MCF 10A (cell line): ENCODE data around the gene KCMF1. TPM values are rescaled to one million over a fixed set of nuclear protein-coding genes. Genes with fewer than 3 reads are reported as not detected.

Experiments
- BruUV-seq: library from RNA; stranded (reverse); fragments of 400-500 nt; replicated peaks from 2 replicates; lab custom pipeline; 2021; lab: Mats Ljungman, UMichigan
- CTCF ChIA-PET: fragments of 300-600 bp; sonication (Branson Sonifier 250); formaldehyde crosslinking; extraction: SDS; loops from one replicate; lab custom pipeline; 2021; ENCODE audit warnings: antibody characterized with exemption, inconsistent platforms; lab: Yijun Ruan, JAX
- POLR2A ChIA-PET: fragments of 300-600, 350-650 bp; sonication (Branson Sonifier 250); formaldehyde crosslinking; extraction: SDS; loops from one replicate; lab custom pipeline; 2020; ENCODE audit warnings: antibody characterized with exemption, inconsistent platforms; lab: Yijun Ruan, JAX
- DNase-seq: peaks from one replicate; pipeline ENCODE4 v3.0.0-alpha.2; 2018; ENCODE audit not compliant: unreplicated experiment
- H3K27ac Mint-ChIP-seq: one replicate; pipeline ENCODE4 v1.8.0; 2022; ENCODE audit warnings: mild to moderate bottlenecking, low read depth, mixed read lengths; ENCODE audit not compliant: unreplicated experiment
- H3K27me3 Mint-ChIP-seq: one replicate; pipeline ENCODE4 v1.8.0; 2022; ENCODE audit warnings: mixed read lengths; ENCODE audit not compliant: insufficient read depth, unreplicated experiment
- H3K36me3 Mint-ChIP-seq: one replicate; pipeline ENCODE4 v1.8.0; 2022; ENCODE audit warnings: mild to moderate bottlenecking, moderate library complexity, mixed read lengths; ENCODE audit not compliant: insufficient read depth, unreplicated experiment
- H3K4me1 Mint-ChIP-seq: one replicate; pipeline ENCODE4 v1.8.0; 2022; ENCODE audit warnings: mixed read lengths; ENCODE audit not compliant: insufficient read depth, unreplicated experiment
- H3K4me3 Mint-ChIP-seq: one replicate; pipeline ENCODE4 v1.8.0; 2022; ENCODE audit warnings: mild to moderate bottlenecking, moderate library complexity, mixed read lengths; ENCODE audit not compliant: unreplicated experiment
- H3K9me3 Mint-ChIP-seq: one replicate; pipeline ENCODE4 v1.8.0; 2022; ENCODE audit warnings: mixed read lengths; ENCODE audit not compliant: unreplicated experiment
- CTCF ChIP-seq: fragments of 200-600 bp; IDR thresholded peaks from one replicate; pipeline ENCODE4 v1.8.0; 2022; ENCODE audit warnings: antibody characterized with exemption, mild to moderate bottlenecking; ENCODE audit not compliant: unreplicated experiment
- intact Hi-C: fragments of 100-400 bp; cut with micrococcal nuclease; formaldehyde crosslinking; loops from 2 replicates; pipeline ENCODE4 v1.14.1; 2022
- total RNA-seq: library from RNA; stranded (reverse); gene quantifications from 2 replicates; pipeline ENCODE4 v1.2.3, GENCODE V29; 2022

Gene KCMF1
- total RNA-seq, 1 experiment from 2014 or later, result 170 TPM

GRCh38 chr2:85073033-85073432, 102.1 kb downstream of the KCMF1 start:
- no TSS peak for BruUV-seq
- no peak overlapping the region for H3K27ac Mint-ChIP-seq
- no peak for DNase-seq
- ChIA-PET CTCF (interaction anchor here (0.7 to 2.8 kb wide), 2 partner anchors 164 to 212 kb away, joined by 3 to 11 read pairs; no protein-coding TSS in a partner anchor), POLR2A (interaction anchor here (0.9 to 1.8 kb wide), 2 partner anchors 212 to 216 kb away, joined by 3 to 5 read pairs; no protein-coding TSS in a partner anchor)
- no peak for TF ChIP-seq CTCF
- no peaks in the 10 kb centered on the region for H3K4me1 Mint-ChIP-seq
- no peak overlapping the region for H3K4me3 Mint-ChIP-seq
- no peaks in the 10 kb centered on the region for H3K9me3 Mint-ChIP-seq
- peaks cover 24% of the 10 kb centered on the region for H3K27me3 Mint-ChIP-seq
- peaks cover 6% of the 10 kb centered on the region for H3K36me3 Mint-ChIP-seq
- intact Hi-C loops, result no loop called here

DNA sequence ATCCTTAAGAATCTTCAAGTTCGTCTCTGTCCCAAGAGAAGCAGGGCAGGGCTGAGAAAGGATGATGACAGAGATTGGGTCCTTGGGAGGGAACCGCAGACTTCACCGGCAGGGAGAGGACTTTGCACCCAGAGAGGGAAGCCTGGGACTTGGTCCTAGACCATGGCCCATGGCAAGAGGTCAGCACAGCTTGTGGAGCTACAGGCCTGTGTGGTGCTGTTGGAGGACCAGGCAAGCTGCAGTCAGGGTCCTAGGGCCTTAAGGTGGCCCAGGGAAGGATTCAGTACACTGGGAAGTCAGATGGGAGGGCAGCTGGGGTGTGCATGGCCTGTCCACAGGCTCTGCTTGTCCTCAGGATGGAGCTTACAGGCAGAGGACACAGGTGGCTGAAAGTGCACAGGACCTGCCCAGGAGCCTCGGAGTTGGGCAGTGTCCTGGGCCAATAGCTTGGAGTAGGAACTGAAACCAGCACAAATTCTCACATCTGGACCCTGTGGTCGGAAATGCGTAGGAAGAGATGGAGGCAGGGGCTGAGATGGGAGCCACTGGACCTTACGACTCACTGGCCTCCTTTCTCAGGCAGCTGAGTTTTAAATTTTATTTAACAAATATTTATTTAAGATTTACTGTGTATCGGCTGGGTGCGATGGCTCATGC, 105.8 kb downstream of the KCMF1 start:
- no peak for TF ChIP-seq CTCF
- no peak overlapping the region for H3K4me3 Mint-ChIP-seq
- no peak overlapping the region for H3K27ac Mint-ChIP-seq
- CTCF ChIA-PET, result interaction anchor here (0.7 to 3.7 kb wide), 3 partner anchors 10 to 223 kb away, joined by 4 to 32 read pairs (median 25); no protein-coding TSS in a partner anchor
- POLR2A ChIA-PET, result interaction anchor here (0.5 to 1.5 kb wide), 3 partner anchors 14 to 83 kb away, joined by 3 to 5 read pairs (median 3); no protein-coding TSS in a partner anchor
- no peaks in the 10 kb centered on the region for H3K4me1 Mint-ChIP-seq
- intact Hi-C loops, result no loop called here
- peaks cover 7% of the 10 kb centered on the region for H3K9me3 Mint-ChIP-seq
- peaks cover 6% of the 10 kb centered on the region for H3K36me3 Mint-ChIP-seq
- peaks cover 24% of the 10 kb centered on the region for H3K27me3 Mint-ChIP-seq
- no peak for DNase-seq
- no TSS peak for BruUV-seq

DNA sequence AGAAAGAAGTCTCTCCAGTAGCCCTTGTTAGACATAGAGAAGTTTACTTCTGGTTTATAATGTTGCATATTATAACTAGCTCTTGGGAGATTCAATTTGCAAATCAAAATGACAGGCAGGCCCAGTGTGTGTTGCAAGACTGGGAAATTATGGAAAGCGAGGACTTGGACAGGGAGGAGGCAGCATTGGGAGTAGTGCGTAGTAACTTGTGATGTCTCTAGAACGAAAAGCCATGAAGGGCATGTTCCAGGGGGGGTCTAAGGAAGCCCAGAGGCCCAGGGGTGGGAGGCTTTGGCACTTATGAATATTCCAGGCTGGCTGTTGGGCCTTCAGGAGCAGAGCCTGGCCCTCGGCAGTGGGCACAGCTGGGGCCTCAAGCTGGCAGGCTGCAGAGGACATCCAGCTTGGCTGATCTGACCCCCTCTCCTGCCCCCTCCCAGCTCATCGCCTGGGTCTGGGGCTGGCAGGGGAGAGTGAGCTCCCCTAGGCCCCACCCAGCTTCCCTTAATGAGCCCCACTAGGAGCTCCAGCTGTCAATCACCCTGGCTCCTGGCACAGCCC, 107.0 kb downstream of the KCMF1 start:
- POLR2A ChIA-PET, result interaction anchor here (0.7 to 1.5 kb wide), 2 partner anchors 248 to 359 kb away, joined by 3 read pairs; no protein-coding TSS in a partner anchor
- Mint-ChIP-seq H3K4me1 (no peaks in the 10 kb centered on the region), H3K4me3 (no peak overlapping the region), H3K27me3 (peaks cover 29% of the 10 kb centered on the region), H3K36me3 (peaks cover 6% of the 10 kb centered on the region), H3K9me3 (peaks cover 7% of the 10 kb centered on the region), H3K27ac (no peak overlapping the region)
- intact Hi-C loops, result no loop called here
- no peak for DNase-seq
- CTCF ChIA-PET, result interaction anchor here (0.5 to 3.7 kb wide), 4 partner anchors 11 to 222 kb away, joined by 3 to 32 read pairs (median 17); no protein-coding TSS in a partner anchor
- TF ChIP-seq CTCF, result no peak
- no TSS peak for BruUV-seq

- ChIA-PET POLR2A (interaction anchor here (1.5 kb wide), 1 partner anchor 247 kb away, joined by 3 read pairs; no protein-coding TSS in a partner anchor), CTCF (interaction anchor here (0.5 to 3.7 kb wide), 6 partner anchors 12 to 221 kb away, joined by 3 to 32 read pairs (median 6); no protein-coding TSS in a partner anchor)
- Mint-ChIP-seq H3K27me3 (peaks cover 33% of the 10 kb centered on the region), H3K4me1 (no peaks in the 10 kb centered on the region), H3K4me3 (no peak overlapping the region), H3K9me3 (peaks cover 7% of the 10 kb centered on the region), H3K27ac (no peak overlapping the region), H3K36me3 (peaks cover 6% of the 10 kb centered on the region)
- DNase-seq, result no peak
- TF ChIP-seq CTCF, result no peak
- intact Hi-C loops, result no loop called here
- no TSS peak for BruUV-seq
Observed at GRCh38 chr2:85078536-85078935, 107.6 kb downstream of the KCMF1 start.
